ENCODE results near the gene CSF2.

CSF2 gene

GRCh38 chr5:132069994-132070393, 3.6 kb upstream of the CSF2 start:
- H3K9ac ChIP-seq (ENCODE audit: low read length) = no peak overlapping the region
- no peak overlapping the region for H3K27ac ChIP-seq (ENCODE audit: low read length)
- no peaks in the 10 kb centered on the region for H3K36me3 ChIP-seq (replicated peaks; ENCODE audit: insufficient read depth, low read length)
- H3K9me2 ChIP-seq (replicated peaks; ENCODE audit: insufficient read depth, low read length) = no peaks in the 10 kb centered on the region
- H3K4me3 ChIP-seq (ENCODE audit: low read length) = no peak overlapping the region
- peaks cover 18% of the 10 kb centered on the region for H3K4me1 ChIP-seq (ENCODE audit: low read length)
- H3F3A ChIP-seq (ENCODE audit: insufficient read depth, low read length) = no peaks in the 10 kb centered on the region; the same call in 1 of the 2 replicates
- no peak overlapping the region for H3K4me2 ChIP-seq (ENCODE audit: low read depth, low read length)
- DNase-seq = no peak
- H3K79me2 ChIP-seq (ENCODE audit: low read length) = no peaks in the 10 kb centered on the region
- no peaks in the 10 kb centered on the region for H4K20me1 ChIP-seq (ENCODE audit: insufficient read depth, low read length)
- no peaks in the 10 kb centered on the region for H3K9me3 ChIP-seq (replicated peaks; ENCODE audit: insufficient read depth, low read length)
- H2AFZ ChIP-seq (ENCODE audit: low read length) = no peak overlapping the region
- no peaks in the 10 kb centered on the region for H3K27me3 ChIP-seq (replicated peaks; ENCODE audit: insufficient read depth, low read length)
- TF ChIP-seq EZH2 (optimal IDR thresholded peaks at IDR 0.05; ENCODE audit: low read depth, low read length) (no peak), CTCF (IDR thresholded peaks at IDR 0.05; ENCODE audit: low read length) (no peak), EZH2phosphoT487 (IDR thresholded peaks at IDR 0.05; ENCODE audit: low read length) (no peak)

- Histone ChIP-seq H2AFZ (ENCODE audit: low read length) (no peak overlapping the region), H3K27ac (ENCODE audit: low read length) (no peak overlapping the region), H3K4me3 (ENCODE audit: low read length) (no peak overlapping the region), H4K20me1 (ENCODE audit: insufficient read depth, low read length) (no peaks in the 10 kb centered on the region), H3K9me2 (replicated peaks; ENCODE audit: insufficient read depth, low read length) (no peaks in the 10 kb centered on the region), H3K79me2 (ENCODE audit: low read length) (no peaks in the 10 kb centered on the region), H3K27me3 (replicated peaks; ENCODE audit: insufficient read depth, low read length) (no peaks in the 10 kb centered on the region), H3K4me1 (ENCODE audit: low read length) (peaks cover 21% of the 10 kb centered on the region), H3K4me2 (ENCODE audit: low read depth, low read length) (no peak overlapping the region), H3K9ac (ENCODE audit: low read length) (no peak overlapping the region), H3F3A (ENCODE audit: insufficient read depth, low read length) (no peaks in the 10 kb centered on the region; the same call in 1 of the 2 replicates), H3K36me3 (replicated peaks; ENCODE audit: insufficient read depth, low read length) (no peaks in the 10 kb centered on the region), H3K9me3 (replicated peaks; ENCODE audit: insufficient read depth, low read length) (no peaks in the 10 kb centered on the region)
- no peak for DNase-seq
- no peak for TF ChIP-seq EZH2phosphoT487 (IDR thresholded peaks at IDR 0.05; ENCODE audit: low read length)
- no peak for TF ChIP-seq EZH2 (optimal IDR thresholded peaks at IDR 0.05; ENCODE audit: low read depth, low read length)
- TF ChIP-seq CTCF (IDR thresholded peaks at IDR 0.05; ENCODE audit: low read length) = no peak
Observed at GRCh38 chr5:132070460-132071337, 2.9 kb upstream of the CSF2 start.

GRCh38 chr5:132071338-132071707, 2.3 kb upstream of the CSF2 start:
- no peak overlapping the region for H2AFZ ChIP-seq (ENCODE audit: low read length)
- TF ChIP-seq EZH2phosphoT487 (IDR thresholded peaks at IDR 0.05; ENCODE audit: low read length) = no peak
- no peak for TF ChIP-seq CTCF (IDR thresholded peaks at IDR 0.05; ENCODE audit: low read length)
- TF ChIP-seq EZH2 (optimal IDR thresholded peaks at IDR 0.05; ENCODE audit: low read depth, low read length) = no peak
- no peaks in the 10 kb centered on the region for H3K36me3 ChIP-seq (replicated peaks; ENCODE audit: insufficient read depth, low read length)
- H3K27me3 ChIP-seq (replicated peaks; ENCODE audit: insufficient read depth, low read length) = no peaks in the 10 kb centered on the region
- no peaks in the 10 kb centered on the region for H3K79me2 ChIP-seq (ENCODE audit: low read length)
- H3K4me3 ChIP-seq (ENCODE audit: low read length) = no peak overlapping the region
- no peaks in the 10 kb centered on the region for H3K9me2 ChIP-seq (replicated peaks; ENCODE audit: insufficient read depth, low read length)
- H3K9ac ChIP-seq (ENCODE audit: low read length) = no peak overlapping the region
- H4K20me1 ChIP-seq (ENCODE audit: insufficient read depth, low read length) = no peaks in the 10 kb centered on the region
- H3K27ac ChIP-seq (ENCODE audit: low read length) = no peak overlapping the region
- DNase-seq = no peak
- H3F3A ChIP-seq (ENCODE audit: insufficient read depth, low read length) = no peaks in the 10 kb centered on the region; the same call in 1 of the 2 replicates
- no peaks in the 10 kb centered on the region for H3K9me3 ChIP-seq (replicated peaks; ENCODE audit: insufficient read depth, low read length)
- H3K4me1 ChIP-seq (ENCODE audit: low read length) = peaks cover 22% of the 10 kb centered on the region
- no peak overlapping the region for H3K4me2 ChIP-seq (ENCODE audit: low read depth, low read length)
